DMS153 treated with DMSO at 0.1 percent for 48 hours (cell line): ENCODE measurements around the gene ZNF79.

Experiments
- DNase-seq: peaks from one replicate; lab custom pipeline; 2025; ENCODE audit not compliant: unreplicated experiment; lab: John Stamatoyannopoulos, UW

Gene ZNF79

GRCh38 chr9:127424676-127424999, 456 bp downstream of the ZNF79 start:
- no peak for DNase-seq

- no peak for DNase-seq
Measured at GRCh38 chr9:127426756-127427155, 2.6 kb downstream of the ZNF79 start.

- no peak for DNase-seq
Measured at GRCh38 chr9:127428348-127428747, 4.2 kb downstream of the ZNF79 start.

GRCh38 chr9:127430415-127430814, 6.2 kb downstream of the ZNF79 start:
- no peak for DNase-seq

- no peak for DNase-seq
Measured at GRCh38 chr9:127437497-127438264, 13.5 kb downstream of the ZNF79 start.

- no peak for DNase-seq
Measured at GRCh38 chr9:127438394-127438793, 14.2 kb downstream of the ZNF79 start.

- no peak for DNase-seq
Measured at GRCh38 chr9:127444283-127444920, 20.2 kb downstream of the ZNF79 start.

- no peak for DNase-seq
Measured at GRCh38 chr9:127444921-127445850, 21.0 kb downstream of the ZNF79 start.

- no peak for DNase-seq
Measured at GRCh38 chr9:127445851-127446712, 21.9 kb downstream of the ZNF79 start.

- no peak for DNase-seq
Measured at GRCh38 chr9:127446713-127447415, 22.7 kb downstream of the ZNF79 start.

- no peak for DNase-seq
Measured at GRCh38 chr9:127447416-127448111, 23.4 kb downstream of the ZNF79 start.

- DNase-seq, result no peak
Measured at GRCh38 chr9:127448112-127448805, 24.1 kb downstream of the ZNF79 start.

GRCh38 chr9:127449332-127449966, 25.3 kb downstream of the ZNF79 start:
- no peak for DNase-seq

GRCh38 chr9:127450243-127450760, 26.1 kb downstream of the ZNF79 start:
- no peak for DNase-seq

GRCh38 chr9:127450830-127451607, 26.8 kb downstream of the ZNF79 start, which contains the start of the genes LRSAM1 and RPL12:
LRSAM1 (plus strand) TSS chr9:127451510; CDS start chr9:127454528, 3,018 bp downstream.
RPL12 (minus strand) TSS chr9:127451406; CDS start chr9:127451317, 89 bp downstream.
- peak; percentile 79 for DNase-seq

- DNase-seq, result peak; percentile 12
Measured at GRCh38 chr9:127451608-127451857, 27.4 kb downstream of the ZNF79 start.

- DNase-seq, result no peak
Measured at GRCh38 chr9:127451858-127452656, 27.9 kb downstream of the ZNF79 start.
